ENCODE measurements around the gene TFEB.

Gene TFEB

GRCh38 chr6:41674231-41675000 lies 61.0 kb downstream of the TFEB start:
- DNase-seq (ENCODE audit: low spot score) = no peak

DNA sequence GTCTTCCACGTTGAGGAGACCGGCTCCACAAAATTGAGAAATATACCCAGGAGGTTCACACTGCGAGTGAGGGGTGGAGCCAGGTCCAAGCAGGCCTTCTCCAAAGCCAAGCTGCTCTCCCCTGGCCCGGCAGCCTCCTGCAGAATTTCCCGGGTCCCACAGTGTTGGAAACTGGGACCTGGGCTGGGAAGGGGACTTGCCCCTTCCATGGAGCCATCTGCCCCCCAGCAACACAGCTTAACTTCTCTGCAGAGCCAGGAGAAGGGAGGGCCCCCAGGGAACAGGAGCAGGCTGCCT lies 61.8 kb downstream of the TFEB start:
- no peak for DNase-seq (ENCODE audit: low spot score)

DNA sequence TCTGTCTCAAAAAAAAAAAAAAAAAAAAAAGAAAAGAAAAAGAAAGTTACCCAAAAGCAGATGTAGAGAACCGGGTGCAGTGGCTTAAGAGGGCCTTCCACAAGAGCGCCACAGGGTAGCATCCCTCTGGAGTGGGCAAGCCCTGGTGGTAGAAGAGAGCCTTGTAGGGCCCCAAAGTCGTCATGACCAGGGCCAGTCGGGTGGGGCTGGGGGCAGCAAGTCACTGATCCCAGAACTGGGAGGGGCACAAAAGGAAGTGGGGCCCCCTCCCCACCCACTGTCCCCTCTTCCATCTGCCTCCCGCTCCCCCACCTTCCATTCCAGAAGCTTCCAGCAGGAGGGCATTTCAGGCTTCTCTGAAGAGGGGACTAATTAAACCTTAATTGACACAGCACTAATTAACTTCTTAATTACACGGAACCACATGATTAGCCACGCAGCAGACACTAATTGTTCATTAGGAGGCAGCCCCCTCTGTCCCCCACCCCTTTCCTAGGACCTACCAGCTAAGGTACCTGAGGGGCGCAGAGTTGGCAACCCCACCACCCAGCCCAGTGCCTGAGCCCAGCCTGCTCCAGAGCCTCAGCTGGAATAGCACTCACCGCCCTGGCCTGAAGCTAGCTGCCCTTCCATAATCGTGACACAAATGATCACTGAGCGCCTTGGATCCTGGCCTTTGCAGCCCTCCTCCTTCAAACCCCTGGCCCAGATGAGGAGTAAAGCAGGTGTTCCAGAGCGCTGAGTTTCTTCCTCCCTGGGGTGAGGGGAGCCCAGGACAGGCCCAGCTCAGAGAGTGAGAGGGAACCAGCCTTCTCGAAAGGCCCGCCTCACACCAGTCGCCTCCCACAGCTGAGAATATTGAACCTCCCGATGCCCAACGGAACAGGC lies 62.3 kb downstream of the TFEB start:
- no peak for DNase-seq (ENCODE audit: low spot score)

- DNase-seq (ENCODE audit: low spot score) = no peak
These were observed 63.4 kb downstream of the TFEB start for GRCh38 chr6:41672016-41672415.

GRCh38 chr6:41671376-41671775 lies 64.0 kb downstream of the TFEB start:
- DNase-seq (ENCODE audit: low spot score) = no peak

GRCh38 chr6:41670703-41671360 lies 64.6 kb downstream of the TFEB start:
- no peak for DNase-seq (ENCODE audit: low spot score)

DNA sequence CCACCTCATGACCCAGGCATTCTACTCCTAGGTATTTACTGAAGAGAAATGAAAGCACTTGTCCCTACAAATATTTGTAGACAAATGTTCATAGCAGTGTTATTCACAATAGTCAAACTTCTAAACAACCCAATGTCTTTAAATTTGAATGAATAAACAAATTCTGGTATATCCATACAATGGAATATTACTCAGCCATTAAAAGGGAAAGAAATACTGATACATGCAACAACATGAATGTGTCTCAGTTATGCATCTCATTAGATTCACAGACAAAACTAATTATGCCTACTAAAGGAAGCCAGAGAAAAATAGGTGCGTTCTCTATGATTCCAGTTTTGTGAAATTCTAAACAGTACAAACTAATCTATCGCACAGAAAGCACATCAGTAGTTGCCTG lies 66.4 kb downstream of the TFEB start:
- no peak for DNase-seq (ENCODE audit: low spot score)

DNA sequence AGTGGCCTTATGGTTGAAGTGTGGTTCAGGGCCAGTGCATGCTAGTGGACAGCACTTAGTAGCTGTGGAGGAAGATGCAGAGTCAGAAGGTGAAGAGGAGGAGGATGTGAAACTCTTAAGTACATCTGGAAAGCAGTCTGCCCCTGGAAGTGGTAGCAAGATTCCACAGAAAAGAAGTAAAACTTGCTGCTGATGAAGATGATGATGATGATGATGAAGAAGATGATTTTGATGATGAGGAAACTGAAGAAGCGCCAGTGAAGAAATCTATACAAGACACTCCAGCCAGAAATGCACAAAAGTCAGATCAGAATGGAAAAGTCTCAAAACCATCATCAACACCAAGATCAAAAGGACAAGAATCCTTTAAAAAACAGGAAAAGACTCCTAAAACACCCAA lies 68.2 kb downstream of the TFEB start:
- DNase-seq (ENCODE audit: low spot score) = no peak

- DNase-seq (ENCODE audit: low spot score) = no peak
These were observed 71.1 kb downstream of the TFEB start for GRCh38 chr6:41664271-41664670.

DNA sequence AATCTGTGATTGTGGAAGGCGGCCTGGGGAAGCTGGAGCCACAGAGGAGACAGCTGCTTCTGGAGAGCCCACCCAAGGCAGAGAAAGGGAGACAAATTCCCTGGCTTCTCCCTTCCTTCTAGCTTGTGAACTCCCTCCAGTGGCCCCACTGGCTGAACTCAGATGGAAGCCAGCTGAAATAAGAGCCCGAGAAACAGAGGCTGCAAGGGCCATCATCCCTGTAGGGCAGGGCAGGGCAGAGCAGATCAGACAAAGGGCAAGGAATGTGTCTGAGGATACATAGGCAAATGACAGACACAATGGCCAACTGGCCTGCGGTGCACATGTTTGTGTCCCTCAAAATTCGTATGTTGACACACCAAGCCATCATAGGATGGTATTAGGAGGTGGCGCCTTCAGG lies 71.8 kb downstream of the TFEB start:
- no peak for DNase-seq (ENCODE audit: low spot score)

- DNase-seq (ENCODE audit: low spot score) = no peak
These were observed 75.5 kb downstream of the TFEB start for GRCh38 chr6:41659935-41660334.

DNA sequence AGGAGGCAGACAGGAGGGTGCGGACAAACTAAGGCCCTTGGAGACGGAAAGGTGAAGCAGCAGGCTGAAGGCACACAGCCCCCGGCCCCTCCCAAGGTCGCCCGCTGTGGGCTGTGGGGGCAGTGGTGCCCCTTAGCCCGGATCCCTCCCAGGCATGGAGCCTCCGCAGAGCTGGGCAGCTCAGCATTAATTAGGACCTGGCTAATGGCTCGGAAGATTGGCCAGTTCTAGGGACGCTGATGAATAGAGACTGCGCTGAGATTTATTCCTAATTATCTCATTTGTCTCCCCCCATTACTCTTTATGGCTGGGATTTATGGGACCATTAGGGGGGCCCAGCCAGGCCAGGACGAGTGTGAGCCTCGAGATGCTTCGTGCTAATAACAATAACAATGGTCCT lies 76.8 kb downstream of the TFEB start:
- DNase-seq (ENCODE audit: low spot score) = no peak

- no peak for DNase-seq (ENCODE audit: low spot score)
These were observed 78.0 kb downstream of the TFEB start for GRCh38 chr6:41657131-41658094.

GRCh38 chr6:41656002-41656691 lies 79.3 kb downstream of the TFEB start:
- DNase-seq (ENCODE audit: low spot score) = no peak

DNA sequence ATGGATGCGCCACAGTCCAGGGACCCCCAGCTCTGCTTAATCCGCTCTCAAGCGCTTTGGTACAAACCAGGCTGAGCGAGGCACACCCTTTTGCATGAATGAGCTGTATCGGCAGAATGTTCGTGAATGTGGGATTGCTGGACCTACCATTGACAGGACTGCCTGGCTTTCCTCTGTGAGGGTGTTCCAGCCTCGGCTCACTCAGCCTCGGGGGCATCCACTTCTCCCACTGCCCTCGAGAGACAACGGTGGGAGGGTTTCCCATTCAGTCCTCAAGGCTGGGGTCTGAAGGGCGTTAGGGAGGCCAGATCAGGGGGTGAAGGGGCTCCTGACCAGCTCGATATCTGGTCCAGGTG lies 79.8 kb downstream of the TFEB start:
- DNase-seq (ENCODE audit: low spot score) = no peak

GRCh38 chr6:41655176-41655575 lies 80.2 kb downstream of the TFEB start:
- DNase-seq (ENCODE audit: low spot score) = no peak

DNA sequence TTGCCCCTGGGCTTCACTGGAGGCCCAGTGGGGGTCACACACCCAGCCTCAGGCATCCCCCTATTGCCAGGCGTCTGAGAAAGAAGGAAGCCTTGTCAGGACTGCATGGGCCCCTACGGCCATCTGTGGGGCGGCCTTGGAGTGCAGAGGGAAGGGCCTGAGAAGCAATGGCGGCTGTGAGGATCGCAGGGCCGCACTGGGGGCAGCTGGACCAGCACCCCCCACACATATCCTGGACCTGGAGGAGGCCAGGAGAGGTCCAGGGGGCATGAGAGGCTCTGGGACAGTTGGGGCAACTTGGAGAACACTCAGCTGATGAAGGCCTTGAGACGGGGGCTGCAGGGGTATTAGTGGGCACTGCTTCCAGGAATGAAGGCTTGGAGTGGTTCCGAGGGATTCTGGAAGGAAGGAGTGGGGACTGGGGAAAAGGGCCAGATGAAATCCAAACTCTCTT lies 80.7 kb downstream of the TFEB start:
- DNase-seq (ENCODE audit: low spot score) = no peak

- DNase-seq (ENCODE audit: low spot score) = no peak
These were observed 81.2 kb downstream of the TFEB start for GRCh38 chr6:41654151-41654697.

GRCh38 chr6:41653691-41654090 lies 81.7 kb downstream of the TFEB start:
- no peak for DNase-seq (ENCODE audit: low spot score)

GRCh38 chr6:41652866-41653652 lies 82.3 kb downstream of the TFEB start:
- no peak for DNase-seq (ENCODE audit: low spot score)
